ENCODE measurements around the gene NTRK2.
"Not testable (repeated sequence)": the region's sequence is repeated elsewhere in the genome, so short reads cannot be mapped to it uniquely, and the experiment has no call there.

NTRK2 gene

GRCh38 chr9:85040821-85041465 lies 371.4 kb downstream of the NTRK2 start:
- DNase-seq = no peak

- no peak for DNase-seq
These were observed 372.1 kb downstream of the NTRK2 start for GRCh38 chr9:85041466-85042137.

- no peak for DNase-seq
These were observed 373.6 kb downstream of the NTRK2 start for GRCh38 chr9:85042981-85043647.

GRCh38 chr9:85045271-85045670 lies 375.7 kb downstream of the NTRK2 start:
- no peak for DNase-seq

- DNase-seq = no peak
These were observed 376.9 kb downstream of the NTRK2 start for GRCh38 chr9:85046475-85046874.

- DNase-seq = no peak
These were observed 383.8 kb downstream of the NTRK2 start for GRCh38 chr9:85053206-85053786.

GRCh38 chr9:85054017-85054416 lies 384.5 kb downstream of the NTRK2 start:
- DNase-seq = no peak

GRCh38 chr9:85055506-85056202 lies 386.1 kb downstream of the NTRK2 start:
- DNase-seq = no peak

GRCh38 chr9:85056203-85056572 lies 386.7 kb downstream of the NTRK2 start:
- no peak for DNase-seq

- no peak for DNase-seq
These were observed 392.4 kb downstream of the NTRK2 start for GRCh38 chr9:85061969-85062368.

GRCh38 chr9:85062385-85063022 lies 393.0 kb downstream of the NTRK2 start:
- no peak for DNase-seq

- no peak for DNase-seq
These were observed 395.4 kb downstream of the NTRK2 start for GRCh38 chr9:85064811-85065371.

- no peak for DNase-seq
These were observed 398.3 kb downstream of the NTRK2 start for GRCh38 chr9:85067792-85068191.

- not testable (repeated sequence) for DNase-seq
These were observed 399.9 kb downstream of the NTRK2 start for GRCh38 chr9:85069421-85069820.
